HG03378 (cell line): ENCODE results near the gene PDE8B.

Source experiments
- ATAC-seq: cut with Tn5 transposase; IDR thresholded peaks from one replicate; pipeline ENCODE4 v1.9.1; 2021; ENCODE audit warnings: mild to moderate bottlenecking, moderate library complexity; ENCODE audit not compliant: unreplicated experiment

The PDE8B gene

GRCh38 chr5:77229887-77230286, 19.4 kb downstream of the PDE8B start:
- ATAC-seq = no peak

GRCh38 chr5:77230727-77231470, 20.4 kb downstream of the PDE8B start:
- ATAC-seq = no peak

GRCh38 chr5:77231471-77232138, 21.1 kb downstream of the PDE8B start:
- ATAC-seq = no peak

- ATAC-seq = no peak
These were observed 22.3 kb downstream of the PDE8B start for GRCh38 chr5:77232574-77233358.

GRCh38 chr5:77235846-77236721, 25.6 kb downstream of the PDE8B start:
- ATAC-seq = no peak

- ATAC-seq = no peak
These were observed 28.8 kb downstream of the PDE8B start for GRCh38 chr5:77239126-77239741.

GRCh38 chr5:77241444-77241843, 31.0 kb downstream of the PDE8B start:
- no peak for ATAC-seq

GRCh38 chr5:77249475-77249874, 39.0 kb downstream of the PDE8B start:
- no peak for ATAC-seq

- no peak for ATAC-seq
These were observed 39.5 kb downstream of the PDE8B start for GRCh38 chr5:77250021-77250420.

- ATAC-seq = no peak
These were observed 41.4 kb downstream of the PDE8B start for GRCh38 chr5:77251921-77252320.

- ATAC-seq = no peak
These were observed 45.1 kb downstream of the PDE8B start for GRCh38 chr5:77255617-77256016.

GRCh38 chr5:77256406-77256805, 45.9 kb downstream of the PDE8B start:
- no peak for ATAC-seq

GRCh38 chr5:77258652-77259051, 48.2 kb downstream of the PDE8B start:
- ATAC-seq = no peak

- no peak for ATAC-seq
These were observed 49.0 kb downstream of the PDE8B start for GRCh38 chr5:77259476-77259875.

- no peak for ATAC-seq
These were observed 52.2 kb downstream of the PDE8B start for GRCh38 chr5:77262697-77263096.

GRCh38 chr5:77266291-77266690, 55.8 kb downstream of the PDE8B start:
- ATAC-seq = no peak

GRCh38 chr5:77267496-77267895, 57.0 kb downstream of the PDE8B start:
- ATAC-seq = no peak

GRCh38 chr5:77272206-77272605, 61.7 kb downstream of the PDE8B start:
- no peak for ATAC-seq

GRCh38 chr5:77277759-77278158, 67.3 kb downstream of the PDE8B start:
- ATAC-seq = no peak

GRCh38 chr5:77280036-77280435, 69.6 kb downstream of the PDE8B start:
- no peak for ATAC-seq
